ENCODE results near the gene C2orf92. TPM values are rescaled to one million over a fixed set of nuclear protein-coding genes. Genes with fewer than 3 reads are reported as not detected.

Gene C2orf92
- total RNA-seq, 1 donor from 2014 or later = 0.96 TPM

DNA sequence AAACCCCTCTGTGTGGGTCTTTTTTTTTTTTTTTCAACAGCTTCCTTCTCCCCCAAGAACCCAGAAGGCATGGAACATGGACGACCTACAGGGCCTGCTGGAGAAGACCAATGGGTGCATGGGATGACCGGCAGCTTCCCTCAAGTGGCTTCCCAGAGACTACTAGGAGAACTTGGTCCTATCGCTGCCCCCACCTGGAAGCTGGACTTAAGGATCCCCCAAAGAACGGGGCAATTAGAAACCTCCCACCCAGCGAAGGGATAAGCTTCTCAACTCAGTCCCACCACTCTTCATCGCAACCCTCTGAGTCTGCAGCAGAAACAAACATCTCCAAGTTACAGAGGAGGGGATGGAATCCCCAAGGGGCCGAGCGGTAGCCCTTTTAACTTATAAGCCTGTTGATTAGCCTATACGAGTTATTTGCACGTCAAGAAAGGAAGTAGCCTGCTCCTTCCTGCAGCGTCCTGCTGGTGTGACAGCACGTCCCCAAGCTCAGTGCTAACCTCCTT is 7.1 kb upstream of the C2orf92 start:
- no peak for DNase-seq (ENCODE audit: low read depth)
- Histone ChIP-seq H3K27me3 (ENCODE audit: control insufficient read depth, insufficient read depth, low read length) (no peaks in the 10 kb centered on the region), H3K36me3 (ENCODE audit: control insufficient read depth, insufficient read depth, low read length) (peaks cover 2% of the 10 kb centered on the region), H3K4me3 (ENCODE audit: low read depth, low read length) (peak overlapping the region; percentile 69)
- TF ChIP-seq, protein P1, sequence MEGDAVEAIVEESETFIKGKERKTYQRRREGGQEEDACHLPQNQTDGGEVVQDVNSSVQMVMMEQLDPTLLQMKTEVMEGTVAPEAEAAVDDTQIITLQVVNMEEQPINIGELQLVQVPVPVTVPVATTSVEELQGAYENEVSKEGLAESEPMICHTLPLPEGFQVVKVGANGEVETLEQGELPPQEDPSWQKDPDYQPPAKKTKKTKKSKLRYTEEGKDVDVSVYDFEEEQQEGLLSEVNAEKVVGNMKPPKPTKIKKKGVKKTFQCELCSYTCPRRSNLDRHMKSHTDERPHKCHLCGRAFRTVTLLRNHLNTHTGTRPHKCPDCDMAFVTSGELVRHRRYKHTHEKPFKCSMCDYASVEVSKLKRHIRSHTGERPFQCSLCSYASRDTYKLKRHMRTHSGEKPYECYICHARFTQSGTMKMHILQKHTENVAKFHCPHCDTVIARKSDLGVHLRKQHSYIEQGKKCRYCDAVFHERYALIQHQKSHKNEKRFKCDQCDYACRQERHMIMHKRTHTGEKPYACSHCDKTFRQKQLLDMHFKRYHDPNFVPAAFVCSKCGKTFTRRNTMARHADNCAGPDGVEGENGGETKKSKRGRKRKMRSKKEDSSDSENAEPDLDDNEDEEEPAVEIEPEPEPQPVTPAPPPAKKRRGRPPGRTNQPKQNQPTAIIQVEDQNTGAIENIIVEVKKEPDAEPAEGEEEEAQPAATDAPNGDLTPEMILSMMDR (IDR thresholded peaks at IDR 0.05; ENCODE audit: insufficient read depth, low read length, poor library complexity, severe bottlenecking) = no peak

DNA sequence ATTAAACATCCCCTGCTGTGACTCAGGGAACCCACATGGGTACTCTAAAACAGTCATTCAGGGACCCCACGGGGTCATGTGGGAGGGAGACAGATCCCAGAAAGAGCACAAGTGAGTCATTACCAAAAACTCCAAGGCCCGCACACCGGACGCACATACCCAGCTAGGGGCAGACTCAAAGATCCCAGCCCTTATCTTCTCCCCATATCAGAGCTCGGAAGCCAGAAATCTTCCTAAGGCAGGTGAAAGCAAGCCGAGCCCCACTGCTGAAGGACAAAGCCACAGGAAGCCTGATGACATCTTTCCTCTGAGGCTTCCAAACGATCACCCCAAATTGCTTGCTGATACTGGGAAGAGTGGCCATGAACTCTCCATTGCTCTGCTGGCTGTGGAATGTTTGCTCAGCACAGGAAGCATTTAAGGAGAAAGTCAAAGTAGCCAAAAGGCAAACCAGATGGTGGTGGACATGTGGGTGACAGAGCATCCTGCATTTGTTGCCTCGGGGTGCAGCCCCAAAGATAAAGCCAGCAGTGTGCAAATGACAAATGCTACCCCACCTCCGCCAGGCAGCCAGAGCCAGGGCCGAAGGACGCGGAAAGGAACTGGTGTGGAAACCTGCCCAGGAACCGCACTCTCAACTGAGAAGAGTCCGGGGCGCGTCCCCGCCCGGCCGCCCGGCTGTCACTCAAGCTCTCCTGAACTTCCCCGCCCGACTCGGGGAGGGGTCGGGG is 6.5 kb upstream of the C2orf92 start:
- peaks cover 1% of the 10 kb centered on the region for H3K36me3 ChIP-seq (ENCODE audit: control insufficient read depth, insufficient read depth, low read length)
- no peaks in the 10 kb centered on the region for H3K27me3 ChIP-seq (ENCODE audit: control insufficient read depth, insufficient read depth, low read length)
- DNase-seq (ENCODE audit: low read depth) = peak; percentile 53
- H3K4me3 ChIP-seq (ENCODE audit: low read depth, low read length) = peak overlapping the region; percentile 69
- TF ChIP-seq, protein P1 (IDR thresholded peaks at IDR 0.05; ENCODE audit: insufficient read depth, low read length, poor library complexity, severe bottlenecking) = no peak

DNA sequence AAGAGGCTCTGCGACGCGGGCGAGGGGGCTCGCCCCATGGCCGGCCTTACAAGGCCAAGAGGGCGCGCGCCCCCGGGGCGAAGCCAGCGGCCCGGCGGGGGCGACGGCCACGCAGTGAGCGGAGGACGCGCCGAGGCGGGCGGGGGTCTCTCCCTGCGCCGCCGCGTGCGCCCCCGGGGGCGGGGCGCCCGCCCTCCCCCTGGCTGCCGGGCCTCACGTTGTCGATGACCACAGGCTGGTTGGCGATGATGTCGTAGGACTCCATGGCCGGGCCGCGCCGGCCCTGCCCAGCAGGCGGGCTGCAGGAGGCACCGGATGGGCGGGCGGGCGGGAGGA is 5.9 kb upstream of the C2orf92 start:
- peak overlapping the region; percentile 69 for H3K4me3 ChIP-seq (ENCODE audit: low read depth, low read length)
- no peak for DNase-seq (ENCODE audit: low read depth)
- H3K36me3 ChIP-seq (ENCODE audit: control insufficient read depth, insufficient read depth, low read length) = no peaks in the 10 kb centered on the region
- TF ChIP-seq, protein P1 (IDR thresholded peaks at IDR 0.05; ENCODE audit: insufficient read depth, low read length, poor library complexity, severe bottlenecking) = no peak
- no peaks in the 10 kb centered on the region for H3K27me3 ChIP-seq (ENCODE audit: control insufficient read depth, insufficient read depth, low read length)

DNA sequence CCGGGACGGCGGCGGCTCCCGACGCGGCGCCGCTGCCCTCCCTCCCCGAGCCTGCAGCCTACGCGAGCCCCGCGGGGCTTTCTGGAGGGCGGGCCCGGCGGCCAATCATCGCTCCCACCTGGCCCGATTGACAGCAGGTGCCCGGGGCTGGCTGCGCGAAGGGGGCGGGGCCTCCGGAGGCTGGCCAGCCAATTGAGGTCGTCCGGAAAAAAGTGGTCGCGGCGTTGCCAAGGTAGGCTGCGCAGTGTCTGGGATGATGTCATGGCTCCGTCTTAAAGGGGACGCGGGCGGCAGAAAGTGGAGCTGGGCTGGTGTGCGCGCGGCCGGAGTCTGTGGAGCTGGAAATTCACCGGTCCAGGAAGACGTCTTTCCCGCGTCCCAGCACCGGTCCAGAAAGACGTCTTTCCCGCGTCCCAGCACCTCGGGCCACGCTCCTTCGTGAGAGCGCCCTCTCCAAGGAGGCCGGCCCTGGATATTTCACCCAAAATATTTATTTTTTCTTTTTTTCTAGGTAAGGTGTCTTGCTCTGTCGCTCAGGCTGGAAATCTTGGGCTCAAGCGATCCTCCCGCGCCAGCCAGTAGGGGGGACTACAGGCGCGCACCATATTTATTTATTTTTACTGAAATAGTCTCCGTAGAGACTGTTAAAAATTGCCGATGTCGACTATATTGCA is 5.4 kb upstream of the C2orf92 start, which contains the start of gene ACTR1B:
ACTR1B (minus strand) TSS at position 83 of the 674 bp plus-strand sequence. CDS start 154 bp downstream, outside the sequence.
- DNase-seq (ENCODE audit: low read depth) = peak; percentile 95
- TF ChIP-seq, protein P1 (IDR thresholded peaks at IDR 0.05; ENCODE audit: insufficient read depth, low read length, poor library complexity, severe bottlenecking) = peak; percentile 76
- no peaks in the 10 kb centered on the region for H3K27me3 ChIP-seq (ENCODE audit: control insufficient read depth, insufficient read depth, low read length)
- peak within 1 kb of the TSS; percentile 77 for H3K4me3 ChIP-seq (ENCODE audit: low read depth, low read length)
- no peaks in the 10 kb centered on the region for H3K36me3 ChIP-seq (ENCODE audit: control insufficient read depth, insufficient read depth, low read length)

DNA sequence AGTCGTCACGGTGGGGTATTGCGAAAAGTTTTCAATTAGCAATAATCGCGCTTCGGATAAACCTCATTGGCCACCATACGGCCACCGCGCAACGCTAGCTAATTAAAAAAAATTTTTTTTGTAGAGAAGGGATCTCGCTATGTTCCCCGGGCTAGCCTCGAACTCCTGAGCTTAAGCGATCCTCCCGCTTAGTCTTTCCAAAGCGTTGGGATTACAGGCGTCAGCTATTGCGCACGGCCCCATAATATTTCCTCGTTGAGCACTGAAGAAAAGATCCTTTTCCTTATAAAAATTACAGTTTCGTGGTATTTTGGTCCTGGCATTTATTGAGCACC is 4.9 kb upstream of the C2orf92 start:
- H3K4me3 ChIP-seq (ENCODE audit: low read depth, low read length) = peak overlapping the region; percentile 77
- TF ChIP-seq, protein P1 (IDR thresholded peaks at IDR 0.05; ENCODE audit: insufficient read depth, low read length, poor library complexity, severe bottlenecking) = no peak
- no peaks in the 10 kb centered on the region for H3K36me3 ChIP-seq (ENCODE audit: control insufficient read depth, insufficient read depth, low read length)
- no peaks in the 10 kb centered on the region for H3K27me3 ChIP-seq (ENCODE audit: control insufficient read depth, insufficient read depth, low read length)
- no peak for DNase-seq (ENCODE audit: low read depth)

All from kidney epithelial cell (primary cell).